ENCODE data around the gene BICRA.
A peak's percentile ranks its signal among the peaks of the same experiment; 100 is the strongest.

The BICRA gene

GRCh38 chr19:47601180-47601904 is 7.6 kb upstream of the BICRA start:
- no peak for DNase-seq (ENCODE audit: low spot score)

DNA sequence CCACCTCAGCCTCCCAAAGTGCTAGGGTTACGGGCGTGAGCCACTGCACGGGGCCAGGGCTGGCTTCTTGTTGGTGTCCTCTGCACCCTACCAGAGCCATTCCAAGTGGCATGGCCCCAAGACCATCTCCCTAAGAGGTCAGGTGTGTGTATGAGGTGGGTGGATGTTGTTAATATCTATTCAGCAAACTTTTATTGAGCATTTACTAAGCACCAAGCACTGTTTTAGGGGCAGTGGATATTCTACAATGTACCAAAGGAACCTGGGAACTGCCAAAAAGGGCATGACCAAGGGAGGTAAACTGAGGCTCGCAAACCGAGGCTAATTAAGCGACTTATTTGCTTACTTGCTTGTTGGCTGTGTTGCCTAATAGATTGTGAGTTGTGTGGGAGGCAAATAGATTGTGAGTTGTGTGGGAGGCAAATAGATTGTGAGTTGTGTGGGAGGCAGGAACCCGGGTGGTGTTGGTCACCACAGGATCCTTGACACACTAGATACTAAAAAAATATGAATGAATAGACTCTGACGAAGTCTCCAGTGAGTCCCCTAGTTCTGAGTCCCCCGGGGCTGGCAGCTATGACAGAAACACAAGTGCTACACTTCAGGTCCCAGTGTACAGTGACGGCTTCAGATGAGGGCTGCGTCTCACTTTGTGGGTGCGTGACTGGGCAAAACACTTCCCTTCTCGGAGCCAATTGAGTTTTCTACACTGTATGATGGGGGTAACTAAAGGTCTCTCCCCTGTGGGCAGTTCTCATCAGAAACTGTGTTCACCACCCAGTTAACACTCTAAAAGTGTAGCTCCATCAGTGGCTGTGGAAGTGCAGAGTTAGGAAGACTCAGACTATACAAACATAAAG is 5.0 kb upstream of the BICRA start:
- no peak for DNase-seq (ENCODE audit: low spot score)

- no peak for DNase-seq (ENCODE audit: low spot score)
Measured at GRCh38 chr19:47607564-47608073, 1.3 kb upstream of the BICRA start.

DNA sequence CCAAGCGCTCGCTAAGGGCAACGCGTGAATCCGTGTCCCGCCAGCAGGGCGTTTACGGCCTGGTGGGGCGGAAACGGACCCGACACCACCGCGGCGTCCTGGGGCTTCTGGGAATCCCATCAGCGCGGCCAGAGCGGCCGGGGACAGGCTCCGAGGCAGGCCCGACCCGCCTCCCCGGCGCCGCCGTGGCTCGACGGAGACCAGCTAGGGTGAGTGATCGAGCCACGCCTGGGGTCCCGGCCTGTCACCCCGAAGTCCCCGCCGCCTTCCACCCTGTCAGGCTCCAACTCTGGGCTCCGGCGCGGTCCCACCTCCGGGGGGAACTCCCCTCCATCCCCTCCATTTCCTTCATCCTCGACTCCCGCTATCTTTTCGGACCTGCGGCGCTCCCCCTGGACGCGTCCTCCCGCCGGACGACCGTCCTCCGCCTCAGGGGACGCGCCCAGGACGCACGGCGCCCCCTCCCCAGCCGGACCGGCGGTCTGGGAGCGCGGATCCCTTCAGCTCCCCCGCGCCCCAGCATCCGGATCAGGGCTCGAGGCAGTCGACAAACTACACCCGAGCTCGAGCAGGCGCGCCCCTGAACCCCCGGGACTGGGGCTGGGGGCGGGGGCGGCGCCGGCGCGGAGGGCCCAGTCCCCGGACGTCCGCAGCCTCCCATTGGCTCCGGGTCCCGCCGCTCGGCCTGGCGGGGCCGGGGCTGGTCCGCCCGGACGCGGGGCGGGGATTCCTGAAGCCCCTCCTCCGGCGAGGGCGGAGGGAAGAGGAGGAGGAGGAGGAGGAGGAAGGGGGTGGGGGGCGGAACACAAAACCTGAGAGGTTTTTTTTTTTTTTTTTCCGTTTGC is 638 bp upstream of the BICRA start:
- DNase-seq (ENCODE audit: low spot score) = peak; percentile 96

GRCh38 chr19:47609906-47610894 is 1.3 kb downstream of the BICRA start:
- peak; percentile 40 for DNase-seq (ENCODE audit: low spot score)

DNA sequence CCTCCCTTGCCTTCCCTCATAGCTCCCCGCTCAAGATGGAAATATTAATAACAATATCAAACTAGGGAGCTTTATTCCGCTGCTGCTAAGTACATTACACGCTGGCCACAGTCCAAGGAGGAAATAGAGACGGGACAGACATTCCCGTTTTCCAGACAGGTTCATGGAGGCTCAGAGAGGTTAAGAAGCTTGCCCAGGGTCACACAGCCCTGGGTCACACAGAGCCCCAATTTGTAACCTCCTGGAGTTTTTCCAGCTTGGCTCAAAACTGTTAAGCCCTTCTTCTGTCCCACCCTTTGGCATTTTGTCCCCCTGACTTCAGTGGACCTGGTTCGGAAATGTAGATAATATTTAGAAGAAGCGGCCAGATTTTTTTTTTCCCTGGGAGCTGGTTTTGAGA is 2.0 kb downstream of the BICRA start:
- DNase-seq (ENCODE audit: low spot score) = no peak

DNA sequence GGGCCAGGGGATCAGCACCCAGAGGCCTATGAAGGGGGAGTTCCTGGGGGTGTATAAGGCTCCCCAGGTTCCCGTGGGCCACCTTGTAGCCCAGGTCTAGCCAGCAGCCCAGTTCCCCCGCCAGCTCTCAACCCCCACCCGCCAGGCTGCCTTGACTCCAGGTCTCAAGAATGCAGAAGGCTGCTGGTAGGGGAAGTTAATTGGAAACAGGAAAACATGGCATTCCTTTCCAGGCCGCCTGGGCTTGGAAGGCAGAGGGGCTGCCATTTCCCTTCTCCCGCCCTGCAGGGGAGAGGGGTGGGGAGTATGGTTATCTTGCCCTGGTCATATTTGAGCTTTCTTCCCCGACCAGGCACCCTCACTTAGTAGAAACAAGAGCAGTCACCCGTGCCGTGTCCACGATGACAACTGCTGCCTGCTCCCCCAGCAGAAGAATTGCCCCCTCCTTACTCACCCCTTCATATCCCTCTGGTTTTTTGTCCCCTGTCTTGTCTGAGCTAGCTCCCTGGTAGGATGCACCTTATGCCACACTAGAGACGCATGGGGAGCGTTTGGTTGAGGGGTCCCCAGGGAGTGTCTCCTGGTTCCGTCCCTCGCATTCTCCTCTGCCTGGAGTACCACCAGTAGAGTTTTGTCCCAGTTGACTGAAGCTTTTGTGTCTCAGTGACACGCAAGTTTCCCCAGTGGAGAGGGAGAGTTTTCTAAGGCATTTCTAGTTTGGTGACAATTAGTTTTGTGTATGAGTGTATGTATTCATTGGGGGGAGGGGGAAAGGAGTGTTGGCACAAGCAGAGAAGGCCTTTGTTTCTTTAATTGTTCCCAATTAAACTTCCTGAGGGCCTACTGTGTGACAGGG is 4.5 kb downstream of the BICRA start:
- peak; percentile 77 for DNase-seq (ENCODE audit: low spot score)

GRCh38 chr19:47614021-47614295 is 5.0 kb downstream of the BICRA start:
- DNase-seq (ENCODE audit: low spot score) = no peak

- no peak for DNase-seq (ENCODE audit: low spot score)
Measured at GRCh38 chr19:47614559-47614958, 5.6 kb downstream of the BICRA start.

GRCh38 chr19:47615230-47615629 is 6.3 kb downstream of the BICRA start:
- no peak for DNase-seq (ENCODE audit: low spot score)

- DNase-seq (ENCODE audit: low spot score) = no peak
Measured at GRCh38 chr19:47615714-47616113, 6.8 kb downstream of the BICRA start.

DNA sequence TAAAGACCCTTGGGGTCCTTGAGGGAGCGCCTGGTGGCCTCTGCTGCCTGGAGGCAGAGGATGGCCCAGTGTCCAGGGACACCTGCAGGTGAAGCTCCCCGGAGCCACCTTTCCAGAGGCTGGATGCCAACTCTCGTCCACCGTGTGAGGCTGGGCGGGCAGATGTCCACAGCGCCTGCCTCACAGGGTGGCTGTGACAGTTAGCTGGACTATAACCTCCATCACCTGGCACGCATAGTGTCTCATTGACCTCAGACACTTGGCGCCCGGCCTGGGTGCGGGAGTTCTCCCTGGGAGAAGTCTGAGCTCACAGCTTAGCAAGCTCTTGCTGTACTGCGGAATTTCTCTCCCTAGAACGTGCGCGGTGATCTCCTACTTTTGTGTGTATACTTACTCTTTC is 9.8 kb downstream of the BICRA start:
- DNase-seq (ENCODE audit: low spot score) = no peak

GRCh38 chr19:47619763-47620162 is 10.8 kb downstream of the BICRA start:
- no peak for DNase-seq (ENCODE audit: low spot score)

GRCh38 chr19:47623151-47623920 is 14.4 kb downstream of the BICRA start:
- no peak for DNase-seq (ENCODE audit: low spot score)

DNA sequence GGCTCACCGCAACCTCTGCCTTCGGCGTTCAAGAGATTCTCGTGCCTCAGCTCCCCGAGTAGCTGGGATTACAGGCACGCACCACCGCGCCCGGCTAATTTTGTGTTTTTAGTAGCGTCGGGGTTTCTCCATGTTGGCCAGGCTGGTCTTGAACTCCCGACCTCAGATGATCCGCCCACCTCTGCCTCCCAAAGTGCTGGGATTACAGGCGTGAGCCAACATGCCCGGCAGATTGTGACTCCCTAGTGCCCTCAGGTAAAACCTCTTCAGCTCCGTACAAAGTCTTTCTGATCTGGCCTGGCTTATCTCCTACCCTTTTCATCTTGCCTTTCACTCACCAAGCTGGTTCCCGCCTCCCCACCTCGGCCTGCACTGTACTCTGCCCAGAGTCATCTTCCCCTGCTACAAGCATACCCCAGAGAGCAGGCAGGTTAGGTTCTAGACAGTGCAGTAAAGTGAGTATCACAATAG is 15.0 kb downstream of the BICRA start:
- no peak for DNase-seq (ENCODE audit: low spot score)

DNA sequence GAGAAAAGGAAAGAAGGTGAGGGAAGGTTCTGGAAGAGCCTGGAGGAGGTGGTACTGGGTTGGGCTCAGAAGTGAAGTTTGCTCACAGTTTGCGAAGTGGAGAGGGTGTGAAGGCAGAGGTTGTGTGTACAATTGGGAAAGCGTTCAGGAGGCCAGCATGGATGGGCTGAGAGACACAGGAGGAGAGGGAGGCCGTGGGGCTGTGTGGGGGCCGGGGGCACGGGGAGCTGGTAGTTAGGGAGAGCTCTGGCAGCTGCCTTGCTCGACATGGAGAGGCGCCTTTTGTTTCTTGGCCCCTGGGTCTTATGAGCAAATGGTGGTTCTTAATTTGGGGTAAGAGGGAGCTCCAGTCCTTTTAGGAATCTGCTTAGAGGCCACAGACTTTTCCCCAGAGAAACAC is 16.7 kb downstream of the BICRA start:
- no peak for DNase-seq (ENCODE audit: low spot score)

- no peak for DNase-seq (ENCODE audit: low spot score)
Measured at GRCh38 chr19:47626238-47626637, 17.3 kb downstream of the BICRA start.

- DNase-seq (ENCODE audit: low spot score) = no peak
Measured at GRCh38 chr19:47628078-47628771, 19.3 kb downstream of the BICRA start.

DNA sequence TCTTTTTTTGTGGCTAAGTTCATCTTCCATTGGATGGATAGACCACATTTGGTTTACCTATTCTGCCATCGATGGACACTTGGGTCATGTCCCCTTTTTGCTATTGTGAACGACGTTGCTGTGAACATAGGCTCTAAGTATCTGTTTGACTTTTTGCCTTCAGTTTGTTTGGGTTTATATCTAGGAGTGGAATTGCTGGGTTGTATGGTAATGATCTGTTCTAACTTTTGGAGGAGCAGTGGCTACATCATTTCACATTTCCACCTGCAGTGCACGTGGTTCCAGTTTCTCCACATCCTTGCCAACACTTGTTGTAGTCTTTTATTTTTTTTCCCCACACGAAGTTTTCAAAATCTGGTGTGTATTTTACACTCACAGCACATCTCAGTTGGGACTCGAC is 21.7 kb downstream of the BICRA start:
- DNase-seq (ENCODE audit: low spot score) = no peak

Measured in hepatic stellate cell (primary cell).